HG02571 (cell line): ENCODE measurements around the gene ACTR1B.
"Not testable (repeated sequence)": the region's sequence is repeated elsewhere in the genome, so short reads cannot be mapped to it uniquely, and the experiment has no call there.

Experiments used
- ATAC-seq: cut with Tn5 transposase; IDR thresholded peaks from one replicate; pipeline ENCODE4 v1.9.1; 2021; ENCODE audit warnings: mild to moderate bottlenecking, moderate library complexity; ENCODE audit not compliant: unreplicated experiment

Gene ACTR1B

DNA sequence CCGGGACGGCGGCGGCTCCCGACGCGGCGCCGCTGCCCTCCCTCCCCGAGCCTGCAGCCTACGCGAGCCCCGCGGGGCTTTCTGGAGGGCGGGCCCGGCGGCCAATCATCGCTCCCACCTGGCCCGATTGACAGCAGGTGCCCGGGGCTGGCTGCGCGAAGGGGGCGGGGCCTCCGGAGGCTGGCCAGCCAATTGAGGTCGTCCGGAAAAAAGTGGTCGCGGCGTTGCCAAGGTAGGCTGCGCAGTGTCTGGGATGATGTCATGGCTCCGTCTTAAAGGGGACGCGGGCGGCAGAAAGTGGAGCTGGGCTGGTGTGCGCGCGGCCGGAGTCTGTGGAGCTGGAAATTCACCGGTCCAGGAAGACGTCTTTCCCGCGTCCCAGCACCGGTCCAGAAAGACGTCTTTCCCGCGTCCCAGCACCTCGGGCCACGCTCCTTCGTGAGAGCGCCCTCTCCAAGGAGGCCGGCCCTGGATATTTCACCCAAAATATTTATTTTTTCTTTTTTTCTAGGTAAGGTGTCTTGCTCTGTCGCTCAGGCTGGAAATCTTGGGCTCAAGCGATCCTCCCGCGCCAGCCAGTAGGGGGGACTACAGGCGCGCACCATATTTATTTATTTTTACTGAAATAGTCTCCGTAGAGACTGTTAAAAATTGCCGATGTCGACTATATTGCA lies at the start of gene ACTR1B:
Gene ACTR1B (minus strand): TSS at position 83 of the 674 bp plus-strand sequence. CDS start 154 bp downstream, outside the sequence.
- ATAC-seq: peak; percentile 83

DNA sequence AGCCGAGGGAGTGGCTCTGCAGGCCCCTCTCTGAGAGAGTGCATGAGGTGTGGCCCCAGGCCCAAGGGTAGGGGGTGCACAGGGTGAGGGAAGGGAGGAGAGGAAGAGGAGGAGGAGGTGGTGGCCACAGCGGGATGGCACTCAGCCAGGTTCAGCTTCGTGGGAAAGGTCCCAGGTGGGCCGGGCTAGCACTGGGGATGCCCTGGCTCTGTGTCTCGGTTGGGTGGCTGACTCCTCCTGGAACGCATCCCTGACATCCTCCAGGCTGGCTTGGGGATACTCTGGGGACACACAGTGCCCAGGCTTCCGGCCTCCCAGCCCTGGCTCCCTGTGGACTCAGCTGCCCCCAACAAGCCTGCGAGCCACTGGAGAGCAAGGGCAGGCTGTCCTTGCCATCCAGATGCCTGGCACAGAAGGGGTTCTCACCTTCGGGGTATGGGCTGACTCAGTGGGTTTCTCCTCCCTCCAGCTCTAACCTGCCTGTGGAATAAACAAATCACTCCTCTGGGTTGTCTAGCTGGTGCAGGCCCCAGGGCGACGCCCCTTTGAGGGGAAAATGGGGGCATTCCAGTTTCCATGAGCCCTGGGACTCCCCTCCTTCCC lies 49.0 kb upstream of the ACTR1B start:
- ATAC-seq: no peak

DNA sequence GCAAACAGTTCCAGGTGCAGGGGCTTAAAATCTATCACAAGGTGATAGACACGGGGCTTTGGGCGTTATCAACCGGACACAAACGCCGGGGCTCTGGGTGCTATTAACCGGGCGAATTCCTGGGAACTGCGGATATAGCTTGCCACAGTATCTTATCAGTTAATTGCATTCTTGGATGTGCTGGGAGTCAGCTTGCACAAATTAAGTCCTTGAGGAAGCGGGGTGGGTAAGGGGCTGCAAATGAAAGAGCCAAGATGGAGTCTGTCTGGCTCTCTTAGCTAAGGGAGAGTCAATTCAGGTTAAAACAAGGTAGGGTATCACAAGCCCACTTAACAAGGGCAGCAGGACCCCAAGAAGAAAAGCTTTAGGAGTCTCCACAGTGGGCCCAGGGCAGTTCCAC lies 48.3 kb upstream of the ACTR1B start:
- not testable (repeated sequence) for ATAC-seq

DNA sequence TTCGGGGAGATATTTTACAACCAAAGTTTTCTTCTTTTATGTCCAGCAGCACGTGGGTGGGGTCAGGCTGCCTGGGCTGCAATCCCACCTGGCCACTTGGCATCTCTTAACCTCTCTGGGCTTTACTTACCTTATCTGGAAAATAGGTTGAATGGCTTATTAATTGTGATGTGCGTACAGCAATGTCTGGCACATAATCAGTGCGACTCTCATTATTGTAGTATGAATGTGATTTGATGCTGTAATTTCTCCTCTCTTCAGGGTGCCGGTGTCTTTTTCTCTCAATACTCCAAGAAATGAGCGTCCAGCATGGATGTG lies 47.5 kb upstream of the ACTR1B start:
- no peak for ATAC-seq

DNA sequence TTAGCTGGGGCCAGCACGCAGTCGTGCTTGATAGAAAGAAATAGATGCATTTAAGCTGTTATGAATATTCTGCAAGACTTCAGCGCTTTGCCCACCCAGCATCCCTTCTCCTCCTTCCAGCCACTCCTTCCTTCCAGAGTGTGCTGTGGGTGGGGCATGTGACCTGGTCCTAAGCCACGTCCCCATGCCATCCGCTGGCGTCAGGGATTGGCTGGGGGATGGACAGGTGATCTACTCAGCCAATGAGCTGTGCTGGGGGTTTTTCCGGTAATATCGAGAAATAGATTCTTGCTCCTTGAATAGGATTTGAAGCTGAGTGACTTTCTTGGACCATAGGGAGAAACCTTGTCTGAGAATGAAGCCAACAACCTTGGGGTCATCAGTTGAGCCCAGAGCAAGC lies 44.8 kb upstream of the ACTR1B start:
- no peak for ATAC-seq

- ATAC-seq: no peak
These were observed 44.2 kb upstream of the ACTR1B start for GRCh38 chr2:97708048-97708380.

GRCh38 chr2:97707362-97708047 lies 43.7 kb upstream of the ACTR1B start:
- no peak for ATAC-seq

- no peak for ATAC-seq
These were observed 43.0 kb upstream of the ACTR1B start for GRCh38 chr2:97706708-97707345.

GRCh38 chr2:97706112-97706511 lies 42.3 kb upstream of the ACTR1B start:
- ATAC-seq: no peak

- ATAC-seq: no peak
These were observed 41.1 kb upstream of the ACTR1B start for GRCh38 chr2:97704989-97705388.

DNA sequence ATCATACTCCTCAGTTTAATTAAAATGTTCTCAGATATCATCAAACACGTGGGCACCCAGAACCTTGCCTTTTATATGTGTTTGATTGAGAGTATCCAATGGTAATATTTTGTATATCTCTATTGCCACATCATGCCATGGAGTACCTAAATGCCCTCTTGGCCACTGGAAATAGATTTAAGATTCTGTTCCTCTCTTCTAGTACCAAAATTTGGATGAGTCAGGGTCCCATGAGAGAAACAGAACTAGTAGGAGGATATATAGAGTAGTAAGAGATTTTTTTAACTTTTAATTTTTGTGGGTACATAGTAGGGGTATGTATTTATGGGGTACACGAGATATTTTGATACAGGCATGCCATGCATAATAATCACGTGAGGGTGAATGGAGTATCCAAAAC lies 39.9 kb upstream of the ACTR1B start:
- no peak for ATAC-seq

DNA sequence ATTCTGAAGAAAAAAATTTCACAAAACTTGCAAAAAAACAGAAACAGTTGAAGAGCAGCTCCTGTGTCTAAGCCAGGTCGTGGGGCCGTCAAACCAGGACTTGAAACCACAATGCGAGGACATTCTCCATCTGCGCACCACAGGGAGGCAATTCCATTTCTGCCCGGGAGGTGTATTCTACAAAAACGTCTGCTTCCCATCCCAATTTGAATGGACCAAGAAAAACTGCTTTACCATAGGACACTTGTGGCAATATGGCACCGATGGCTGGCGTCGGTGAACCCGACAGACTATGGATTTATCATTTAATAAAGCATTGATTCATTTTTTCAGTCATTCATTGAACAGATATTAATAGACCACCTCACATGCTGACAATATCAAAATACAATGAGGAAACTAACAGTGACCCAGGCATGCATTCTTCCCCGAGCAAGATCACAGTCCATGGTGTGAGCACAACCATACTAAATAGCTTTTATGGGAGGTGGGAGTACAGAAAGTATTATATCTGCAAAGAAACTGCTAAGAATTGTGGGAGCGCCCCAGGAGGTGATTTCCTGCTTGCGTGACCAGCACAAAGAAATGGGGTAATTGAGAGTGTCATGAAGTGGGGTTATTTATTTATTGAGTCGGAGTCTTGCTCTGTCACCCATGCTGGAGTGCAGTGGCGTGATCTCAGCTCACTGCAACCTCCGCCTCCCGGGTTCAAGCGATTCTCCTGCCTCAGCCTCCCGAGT lies 39.1 kb upstream of the ACTR1B start:
- ATAC-seq: no peak

- ATAC-seq: no peak
These were observed 38.1 kb upstream of the ACTR1B start for GRCh38 chr2:97701851-97702465.

GRCh38 chr2:97701186-97701585 lies 37.3 kb upstream of the ACTR1B start:
- no peak for ATAC-seq

DNA sequence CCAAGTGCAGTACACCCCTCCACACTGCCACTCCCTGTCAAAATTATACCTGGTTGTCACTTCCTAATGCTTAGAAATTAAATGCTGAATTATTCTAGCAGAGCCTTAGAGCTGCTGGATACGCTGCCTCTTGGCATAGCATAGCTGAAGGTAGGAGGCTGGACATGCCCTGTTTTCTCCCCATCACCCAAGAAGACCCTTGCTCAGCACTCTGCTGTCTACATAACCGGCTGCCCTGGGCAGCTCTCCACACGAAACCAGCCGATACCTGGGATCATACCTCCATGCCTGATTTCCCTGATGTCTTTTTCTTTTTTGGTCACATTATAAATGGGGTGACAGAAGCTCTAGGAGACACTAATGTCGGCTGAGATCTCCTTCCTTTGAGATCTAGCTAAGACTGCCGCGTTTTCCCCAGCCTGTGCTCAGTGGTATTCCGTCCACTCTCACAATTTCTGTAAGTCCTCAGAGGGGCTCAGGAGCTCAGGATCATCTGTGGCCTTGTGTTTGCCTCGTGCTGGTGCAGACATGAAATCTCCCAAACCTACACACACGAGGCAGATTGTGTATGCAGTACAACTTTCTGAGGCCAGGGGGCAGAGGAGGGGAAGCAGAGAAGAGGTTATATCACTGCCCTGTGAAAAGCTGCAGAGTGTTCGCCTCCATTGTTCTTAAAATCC lies 36.1 kb upstream of the ACTR1B start:
- ATAC-seq: no peak

DNA sequence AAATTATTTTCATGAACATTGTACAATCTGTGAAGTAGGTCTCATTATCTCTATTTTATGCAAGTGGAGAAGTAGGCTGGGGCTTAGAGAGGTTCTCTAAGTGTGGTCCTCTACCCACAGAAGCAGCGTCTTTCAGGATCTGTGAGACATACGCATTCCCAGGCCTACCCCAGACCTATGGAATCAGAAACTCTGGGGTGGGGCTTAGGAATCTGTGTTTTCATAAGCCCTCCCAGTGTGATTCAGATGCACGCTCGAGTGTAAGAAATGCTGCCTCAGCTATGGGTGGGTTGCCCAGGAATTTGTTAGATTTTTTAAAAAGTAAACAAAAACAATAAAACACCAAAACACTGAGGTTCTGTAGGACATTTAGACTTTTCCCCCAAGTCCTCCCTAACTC lies 34.7 kb upstream of the ACTR1B start:
- no peak for ATAC-seq

GRCh38 chr2:97697252-97698235 lies 33.7 kb upstream of the ACTR1B start:
- peak; percentile 77 for ATAC-seq

DNA sequence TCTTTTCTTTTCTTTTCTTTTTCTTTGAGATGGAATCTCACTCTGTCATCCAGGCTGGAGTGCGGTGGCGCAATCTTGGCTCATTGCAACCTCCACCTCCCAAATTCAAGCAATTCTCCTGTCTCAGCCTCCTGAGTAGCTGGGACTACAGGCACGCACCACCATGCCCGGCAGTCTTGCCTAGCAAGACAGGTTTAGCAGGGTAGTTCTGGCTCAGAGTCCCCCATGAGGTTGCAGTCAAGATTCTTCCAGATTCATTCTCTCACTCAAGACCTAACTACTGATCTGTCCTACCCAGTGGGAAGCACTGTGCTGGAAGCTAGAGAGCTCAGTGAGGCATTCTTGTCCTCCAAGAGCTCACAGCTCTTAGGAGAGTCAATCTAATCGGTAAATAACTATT lies 31.9 kb upstream of the ACTR1B start:
- no peak for ATAC-seq

DNA sequence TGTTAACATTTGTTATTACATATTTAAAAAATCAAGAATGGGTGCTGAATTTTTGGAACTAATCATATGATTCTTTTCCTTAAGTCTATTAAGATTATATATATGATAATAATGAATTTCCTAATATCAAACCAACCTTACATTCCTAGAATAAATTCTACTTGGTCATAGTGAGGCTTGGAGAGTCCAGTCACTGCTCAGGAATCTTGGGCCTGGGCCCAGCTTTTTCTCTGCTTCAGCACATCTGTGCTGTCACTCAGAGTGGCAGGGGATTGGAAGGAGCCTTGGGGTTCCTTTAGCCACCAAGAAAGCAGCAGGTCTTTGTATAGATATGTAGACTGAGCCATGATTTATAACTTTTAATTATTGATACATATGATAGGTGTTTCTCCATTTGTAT lies 29.6 kb upstream of the ACTR1B start:
- no peak for ATAC-seq
